ENCODE measurements around the gene CERS6.
"Not testable (repeated sequence)": the region's sequence is repeated elsewhere in the genome, so short reads cannot be mapped to it uniquely, and the experiment has no call there.

CERS6 gene

GRCh38 chr2:168455645-168456520 lies at the start of gene CERS6:
TSS of gene CERS6 (plus strand) at chr2:168456272. CDS start at chr2:168456449, 177 bp downstream.
- DNase-seq, result peak; percentile 93 to 94

- DNase-seq, result not testable (repeated sequence)
These were observed 43.8 kb upstream of the CERS6 start for GRCh38 chr2:168412301-168412700.

GRCh38 chr2:168413101-168413500 lies 43.0 kb upstream of the CERS6 start:
- DNase-seq, result not testable (repeated sequence)

- DNase-seq, result no peak
These were observed 39.5 kb upstream of the CERS6 start for GRCh38 chr2:168416555-168416954.

- no peak for DNase-seq
These were observed 33.5 kb upstream of the CERS6 start for GRCh38 chr2:168422584-168422983.

GRCh38 chr2:168424112-168424951 lies 31.7 kb upstream of the CERS6 start:
- no peak for DNase-seq

GRCh38 chr2:168424971-168425370 lies 31.1 kb upstream of the CERS6 start:
- no peak for DNase-seq

GRCh38 chr2:168426861-168427260 lies 29.2 kb upstream of the CERS6 start:
- no peak for DNase-seq

- no peak for DNase-seq
These were observed 28.6 kb upstream of the CERS6 start for GRCh38 chr2:168427451-168427850.

- DNase-seq, result no peak
These were observed 27.6 kb upstream of the CERS6 start for GRCh38 chr2:168428431-168428830.

- DNase-seq, result no peak
These were observed 26.1 kb upstream of the CERS6 start for GRCh38 chr2:168429988-168430387.

GRCh38 chr2:168430431-168430830 lies 25.6 kb upstream of the CERS6 start:
- no peak for DNase-seq

- no peak for DNase-seq
These were observed 24.6 kb upstream of the CERS6 start for GRCh38 chr2:168431301-168432024.

GRCh38 chr2:168432100-168432499 lies 24.0 kb upstream of the CERS6 start:
- no peak for DNase-seq

GRCh38 chr2:168432565-168433186 lies 23.4 kb upstream of the CERS6 start:
- DNase-seq, result no peak

- DNase-seq, result no peak
These were observed 22.5 kb upstream of the CERS6 start for GRCh38 chr2:168433527-168433926.

GRCh38 chr2:168434146-168434545 lies 21.9 kb upstream of the CERS6 start:
- DNase-seq, result peak; percentile 75 to 86

- no peak for DNase-seq
These were observed 19.2 kb upstream of the CERS6 start for GRCh38 chr2:168436840-168437239.

- no peak for DNase-seq
These were observed 17.5 kb upstream of the CERS6 start for GRCh38 chr2:168438553-168438952.

- no peak for DNase-seq
These were observed 16.5 kb upstream of the CERS6 start for GRCh38 chr2:168439536-168439935.

- no peak for DNase-seq
These were observed 14.7 kb upstream of the CERS6 start for GRCh38 chr2:168441214-168441872.

- DNase-seq, result no peak
These were observed 12.3 kb upstream of the CERS6 start for GRCh38 chr2:168443818-168444217.

Data from NCI-H2081 (cell line).